Renal pelvis (tissue), 4 donors: ENCODE data around the gene CHML. TPM values are rescaled to one million over a fixed set of nuclear protein-coding genes. Genes with fewer than 3 reads are reported as not detected.
A peak's percentile ranks its signal among the peaks of the same experiment; 100 is the strongest.

ENCODE experiments used
- DNase-seq: peaks from one replicate; pipeline ENCODE4 v3.0.0-alpha.2; 2013
- polyA plus RNA-seq, 3 donors: library from polyadenylated mRNA; unstranded; fragments of 120-200 nt; gene quantifications; one replicate each; pipeline ENCODE4 v1.2.1, GENCODE V29; 2013; ENCODE audit not compliant: insufficient read length in 3 of 3

CHML gene
- polyA plus RNA-seq, 3 donors = 21.9 to 25.1 (median 23.2) TPM

DNA sequence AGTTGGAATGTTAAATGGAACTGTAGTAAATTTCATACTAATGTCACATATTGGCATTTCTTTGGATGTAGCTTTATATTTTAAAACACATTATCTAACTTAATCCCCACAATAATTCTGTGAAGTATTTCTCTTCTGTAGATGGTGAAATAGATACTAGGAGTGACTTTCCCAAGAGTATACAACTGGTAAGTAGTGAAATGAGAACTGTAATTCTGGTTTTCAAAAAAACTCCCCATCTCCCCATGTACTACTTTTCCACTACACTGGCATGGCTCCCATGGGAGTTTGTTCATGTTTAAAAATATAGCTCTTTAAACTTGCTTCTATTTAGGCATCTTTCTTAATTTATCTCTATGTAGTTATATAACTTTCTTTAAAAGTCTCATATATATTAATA, 10.2 kb downstream of the CHML start:
- DNase-seq = no peak

- DNase-seq = no peak
Observed at GRCh38 chr1:241627453-241628259, 12.5 kb downstream of the CHML start.

- DNase-seq = no peak
Observed at GRCh38 chr1:241624935-241625334, 15.2 kb downstream of the CHML start.

DNA sequence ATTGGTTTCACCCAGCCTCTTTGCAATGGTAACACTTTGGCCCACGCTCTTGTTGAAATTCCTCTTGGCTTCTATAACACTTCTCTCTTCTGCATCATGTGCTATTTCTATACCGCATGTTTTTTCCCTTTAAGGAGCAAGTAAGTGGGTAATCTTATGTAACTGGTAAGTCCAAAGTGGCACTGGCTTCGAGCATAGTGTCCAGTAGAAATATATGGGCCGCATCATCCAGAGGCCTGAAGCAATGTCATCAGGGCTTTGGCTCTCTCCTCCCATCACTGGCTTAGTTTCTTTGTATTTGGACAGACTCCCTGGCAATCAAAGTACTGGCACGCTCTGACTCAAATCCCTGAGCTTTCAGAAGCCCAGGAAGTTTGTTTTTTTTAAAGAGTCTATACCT, 17.5 kb downstream of the CHML start:
- no peak for DNase-seq

- no peak for DNase-seq
Observed at GRCh38 chr1:241617426-241617825, 22.7 kb downstream of the CHML start.

- DNase-seq = no peak
Observed at GRCh38 chr1:241615043-241615974, 24.9 kb downstream of the CHML start.

DNA sequence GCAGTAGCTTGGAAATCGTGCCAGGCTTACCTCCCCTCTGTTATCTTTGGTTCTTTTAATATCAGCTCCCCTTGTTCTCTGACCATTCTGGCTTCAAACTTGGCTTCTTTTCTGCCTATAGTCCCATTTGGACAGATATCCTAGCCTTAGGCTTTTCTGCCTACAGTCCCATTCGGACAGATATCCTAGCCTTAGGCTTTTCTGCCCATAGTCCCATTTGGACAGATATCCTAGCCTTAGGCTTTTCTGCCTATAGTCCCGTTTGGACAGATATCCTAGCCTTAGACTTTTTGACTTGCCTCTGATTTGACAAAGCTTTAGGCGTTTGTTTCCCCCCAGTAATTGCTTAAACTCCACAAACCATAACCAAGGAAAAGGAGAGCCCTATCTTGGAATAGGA, 25.6 kb downstream of the CHML start:
- DNase-seq = no peak

GRCh38 chr1:241614144-241614543, 26.0 kb downstream of the CHML start:
- no peak for DNase-seq

DNA sequence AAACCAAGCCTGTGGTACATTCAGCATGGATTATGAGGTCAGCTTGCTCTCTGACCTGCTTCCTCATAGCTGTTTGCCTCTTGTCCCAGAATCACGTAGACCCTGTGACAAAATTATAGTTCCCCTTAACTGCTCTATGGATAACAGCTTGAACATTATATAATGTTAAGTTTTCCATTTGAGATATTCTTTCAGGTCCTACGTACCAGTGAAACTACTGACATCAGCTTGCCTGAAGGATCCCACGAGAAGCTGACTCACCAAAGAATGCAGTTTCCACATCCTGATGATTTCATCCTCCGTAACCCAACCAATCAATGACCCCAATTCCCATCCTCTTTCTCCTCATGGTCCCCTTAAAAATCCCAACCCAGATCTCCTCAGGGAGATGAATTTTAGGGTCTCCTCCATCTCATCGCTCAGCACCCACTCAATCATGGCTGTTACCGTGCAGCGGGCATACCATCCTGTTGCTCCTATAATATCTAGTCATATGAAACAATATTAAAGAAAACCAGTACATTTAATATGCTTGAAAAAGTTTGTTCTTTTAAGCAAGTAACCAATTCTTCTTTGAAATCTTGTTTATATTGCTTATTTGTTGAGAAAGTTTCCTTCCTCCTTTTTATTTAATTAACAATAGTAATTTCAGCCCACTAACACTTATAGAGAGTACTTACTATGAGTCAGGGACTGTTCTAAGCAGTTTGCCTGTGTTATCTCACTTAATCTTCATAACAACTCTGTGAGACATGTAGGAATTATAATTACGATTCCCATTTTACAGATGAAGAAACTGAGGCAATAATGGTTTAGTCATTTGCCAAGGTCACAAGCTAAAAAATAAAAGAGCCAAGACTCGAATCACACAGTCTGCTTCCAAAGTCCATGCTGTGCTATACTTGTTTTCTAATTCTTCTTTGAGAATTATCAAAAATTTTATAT, 27.4 kb downstream of the CHML start:
- DNase-seq = no peak

DNA sequence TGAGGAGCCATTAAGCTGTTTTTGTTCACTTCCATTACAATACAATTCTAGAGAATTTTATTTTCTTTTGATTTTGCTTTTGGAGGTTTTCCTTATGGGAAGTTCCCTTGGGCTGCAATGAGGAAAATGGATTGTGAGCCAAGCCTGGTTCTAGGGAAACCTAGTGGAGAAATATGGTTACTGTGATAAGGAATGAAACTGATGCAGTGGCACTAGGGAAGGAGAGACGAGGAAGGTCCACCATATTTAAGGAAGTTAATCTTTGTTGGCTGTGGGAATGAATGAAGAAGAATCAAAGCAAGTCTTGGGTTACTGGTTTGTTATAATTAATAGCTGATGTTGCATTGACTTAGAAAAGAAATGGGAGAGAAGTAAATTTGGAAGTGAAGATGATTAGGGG, 28.4 kb downstream of the CHML start:
- no peak for DNase-seq

DNA sequence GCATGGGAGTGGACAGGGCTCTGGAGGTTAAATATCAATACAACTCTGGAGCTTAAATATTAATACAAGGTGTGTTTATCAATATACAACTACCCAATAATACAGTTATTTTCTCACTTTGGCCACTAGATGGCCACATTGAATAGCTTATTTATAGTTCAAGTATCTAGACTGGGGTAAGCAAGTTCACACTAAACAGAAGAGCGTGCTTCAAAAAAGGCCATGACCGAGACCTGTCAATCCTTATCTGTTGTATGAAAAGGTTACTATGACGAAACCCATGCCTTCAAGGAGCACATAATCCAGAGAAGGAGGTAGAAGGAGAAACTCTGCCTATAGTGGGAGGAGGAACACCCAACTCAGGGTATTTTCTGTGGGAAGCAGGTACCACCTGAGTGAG, 29.1 kb downstream of the CHML start:
- DNase-seq = peak; percentile 52

DNA sequence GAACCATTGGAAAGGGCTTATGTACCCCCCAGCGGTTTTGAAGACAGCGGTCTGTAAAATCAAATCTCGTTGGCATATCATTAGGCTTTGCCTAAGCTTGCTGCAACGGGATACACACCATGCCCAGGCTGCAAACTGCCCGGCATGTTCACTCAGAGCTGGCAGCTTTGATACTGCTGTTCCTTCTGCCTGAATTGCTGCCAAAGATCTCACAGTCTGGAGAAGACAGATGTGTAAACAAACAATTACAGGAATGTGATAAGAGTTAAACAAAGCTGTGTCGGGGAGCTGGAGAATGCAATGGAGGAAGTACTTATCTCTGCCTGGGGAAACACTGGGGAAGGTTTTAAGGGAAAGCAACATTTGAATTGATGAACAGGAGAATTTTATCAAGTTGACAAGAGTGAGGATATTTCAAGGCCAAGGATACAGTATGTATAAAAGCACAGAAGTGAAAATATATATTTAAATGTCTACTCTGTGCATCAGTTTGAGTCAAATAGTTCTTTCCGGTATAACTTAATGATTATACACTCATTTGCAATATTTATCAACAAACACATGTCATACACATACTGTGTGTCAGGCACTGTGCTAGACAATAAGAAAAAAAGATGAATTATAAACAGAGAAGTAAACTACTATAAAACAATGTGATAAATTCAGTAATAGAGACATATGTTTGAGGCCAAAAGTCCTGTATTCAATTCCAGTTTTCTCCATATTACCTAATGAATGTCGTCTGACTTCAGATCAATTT, 29.9 kb downstream of the CHML start:
- no peak for DNase-seq

- no peak for DNase-seq
Observed at GRCh38 chr1:241608379-241609033, 31.7 kb downstream of the CHML start.

DNA sequence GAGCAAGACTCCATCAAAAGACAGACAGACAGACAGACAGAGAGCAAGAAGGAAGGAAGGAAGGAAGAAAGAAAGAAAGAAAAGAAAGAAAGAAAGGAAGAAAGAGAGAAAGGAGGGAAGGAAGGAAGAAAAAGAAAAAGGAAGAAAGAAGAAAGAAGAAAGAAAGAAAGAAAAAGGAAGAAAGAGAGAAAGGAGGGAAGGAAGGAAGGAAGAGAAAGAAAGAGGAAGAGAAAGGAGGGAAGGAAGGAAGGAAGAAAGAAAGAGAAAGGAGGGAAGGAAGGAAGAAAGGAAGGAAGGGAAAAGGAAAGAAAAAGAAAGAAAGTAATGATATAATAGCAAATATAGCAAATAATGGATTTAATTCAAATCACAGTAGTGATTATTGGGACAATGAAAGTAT, 32.7 kb downstream of the CHML start:
- no peak for DNase-seq

DNA sequence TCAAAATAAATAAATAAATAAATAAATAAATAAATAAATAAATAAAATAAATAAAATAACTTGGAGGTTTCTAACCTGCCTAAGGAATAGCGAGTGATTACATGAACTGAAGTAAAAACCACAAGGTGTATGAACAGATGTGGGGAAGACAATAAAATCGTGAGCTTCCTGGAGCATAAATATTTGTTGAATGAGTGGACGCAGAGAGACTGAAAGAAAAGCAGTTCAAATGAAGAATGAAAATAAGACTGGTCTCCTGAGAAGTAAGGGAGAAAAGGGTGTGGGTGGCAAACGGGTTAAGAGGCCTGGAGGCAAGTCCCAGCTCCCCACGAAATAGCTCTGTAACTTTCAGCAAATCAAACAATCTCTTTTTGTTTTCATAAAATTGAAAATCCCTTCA, 33.6 kb downstream of the CHML start:
- no peak for DNase-seq

GRCh38 chr1:241605146-241605805, 34.9 kb downstream of the CHML start:
- no peak for DNase-seq

- DNase-seq = no peak
Observed at GRCh38 chr1:241603731-241604245, 36.4 kb downstream of the CHML start.

DNA sequence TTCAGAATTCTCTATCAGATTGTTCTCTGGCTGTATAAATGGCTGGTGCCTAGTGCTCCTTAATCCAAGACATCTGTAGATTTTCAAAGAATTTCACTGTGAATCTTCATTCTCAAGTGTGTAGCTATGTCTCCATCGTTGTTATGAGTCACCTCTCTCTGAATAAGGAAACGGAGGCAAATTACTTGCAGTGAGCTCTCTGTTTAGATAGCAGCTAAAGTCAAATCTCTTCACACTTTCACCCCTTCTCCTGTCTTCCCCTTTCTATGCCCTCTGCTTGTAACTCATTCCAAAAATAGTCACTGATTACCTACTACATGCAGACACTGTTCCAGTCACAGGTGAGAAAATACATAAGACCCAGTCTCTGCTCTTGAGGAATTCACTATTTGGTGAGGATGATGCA, 39.7 kb downstream of the CHML start:
- no peak for DNase-seq

DNA sequence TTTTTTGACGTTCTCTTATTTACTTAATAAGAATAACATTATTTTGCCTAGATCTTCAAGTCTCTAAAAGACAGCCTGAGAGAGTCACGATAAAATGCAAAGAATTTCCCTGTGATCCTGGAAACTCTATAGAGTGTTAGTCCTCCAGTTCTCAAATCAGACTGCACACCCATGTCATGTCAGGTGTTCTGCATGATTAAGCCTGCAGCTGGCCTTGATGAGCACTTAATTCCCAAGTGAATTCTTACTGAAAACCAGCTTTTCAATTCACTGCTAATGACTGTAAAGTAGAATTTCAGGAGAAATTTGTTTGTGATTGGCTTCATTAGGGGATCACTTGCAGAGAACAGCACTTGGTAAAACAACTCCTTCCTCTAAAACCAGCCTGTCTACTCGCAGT, 41.9 kb downstream of the CHML start:
- no peak for DNase-seq

DNA sequence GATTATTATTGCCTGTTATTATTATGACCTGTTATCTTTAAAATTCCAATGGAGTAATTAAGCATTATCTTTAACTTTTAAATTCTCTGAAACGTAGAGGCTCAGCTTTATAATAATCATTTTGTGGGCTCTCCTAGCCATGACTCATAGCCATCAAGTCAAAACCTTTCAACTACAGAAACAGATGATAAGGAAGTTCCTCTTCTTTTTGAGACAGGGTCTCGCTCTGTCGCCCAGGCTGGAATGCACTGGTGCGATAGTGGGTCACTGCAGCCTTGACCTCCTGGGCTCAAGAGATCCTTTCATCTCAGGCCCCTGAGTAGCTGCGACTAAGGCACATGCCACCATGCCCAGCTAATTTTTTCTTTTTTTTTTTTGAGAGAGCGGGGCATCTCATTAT, 43.5 kb downstream of the CHML start:
- no peak for DNase-seq
